Endothelial cell of umbilical vein (primary cell): ENCODE results near the gene PRR36. TPM values are rescaled to one million over a fixed set of nuclear protein-coding genes. Genes with fewer than 3 reads are reported as not detected.

Source experiments
- BruUV-seq: library from RNA; stranded (reverse); fragments of 400-500 nt; replicated peaks from 2 replicates; lab custom pipeline; 2021; lab: Mats Ljungman, UMichigan
- CTCF ChIA-PET: fragments of 300-600, 350-600 bp; sonication (Branson Sonifier 250); formaldehyde crosslinking; loops from one replicate; lab custom pipeline; 2021; ENCODE audit warnings: antibody characterized with exemption, inconsistent platforms; lab: Charles Lee
- POLR2A ChIA-PET: fragments of 300-600, 350-600 bp; sonication (Branson Sonifier 250); formaldehyde crosslinking; loops from one replicate; lab custom pipeline; 2021; ENCODE audit warnings: antibody characterized with exemption, inconsistent platforms; lab: Charles Lee
- DNase-seq: peaks from one replicate; pipeline ENCODE4 v3.0.0-alpha.2; 2011; ENCODE audit warnings: low read depth, low spot score
- FAIRE-seq: peaks from 2 replicates; lab custom pipeline; 2011; peaks lifted over from hg19 to GRCh38; lab: Jason Lieb, UNC
- H2AFZ ChIP-seq: 2 replicates; pipeline ENCODE4 v1.6.0; 2012; ENCODE audit warnings: low read depth, low read length, control low read depth, inconsistent platforms
- H3K27ac ChIP-seq: 2 replicates; pipeline ENCODE4 v1.5.1; 2011; ENCODE audit warnings: low read depth, mild to moderate bottlenecking, control low read depth, low read length, moderate library complexity; ENCODE audit not compliant: insufficient read depth
- H3K27me3 ChIP-seq, 2 experiments: 2 replicates each; pipeline versions ENCODE4 v1.6.0 to v1.6.1; 2011; ENCODE audit warnings: low read length in 2 of 2, mixed read lengths in 1 of 2; ENCODE audit not compliant: control insufficient read depth in 2 of 2, insufficient read depth in 2 of 2
- H3K36me3 ChIP-seq, 2 experiments: 2 replicates in 1 of 2; 3 replicates in 1 of 2; pipeline ENCODE4 v1.5.1; 2011; ENCODE audit warnings: low read length in 2 of 2, mild to moderate bottlenecking in 1 of 2, moderate library complexity in 1 of 2; ENCODE audit not compliant: control insufficient read depth in 2 of 2, insufficient read depth in 2 of 2; ENCODE audit errors: extremely low read depth in 1 of 2
- H3K4me1 ChIP-seq: 3 replicates; pipeline ENCODE4 v1.5.1; 2011; ENCODE audit warnings: mild to moderate bottlenecking, low read length; ENCODE audit not compliant: control insufficient read depth, insufficient read depth; ENCODE audit errors: extremely low read depth
- H3K4me2 ChIP-seq: 2 replicates; pipeline ENCODE4 v1.6.1; 2011; ENCODE audit warnings: low read length, control low read depth, mixed read lengths; ENCODE audit not compliant: insufficient read depth
- H3K4me3 ChIP-seq, 3 experiments: fragments of 200-600 bp in 1 of 3; sonication (generic), shearing (Covaris generic) in 1 of 3; replicated peaks in 1 of 3; 2 replicates each; pipeline ENCODE4 v1.5.1; 2011 to 2016; ENCODE audit warnings: control low read depth in 3 of 3, low read length in 3 of 3, mild to moderate bottlenecking in 2 of 3, inconsistent platforms in 1 of 3, low read depth in 1 of 3, moderate library complexity in 1 of 3; ENCODE audit not compliant: insufficient read depth in 1 of 3
- H3K79me2 ChIP-seq: 2 replicates; pipeline ENCODE4 v1.6.0; 2012; ENCODE audit warnings: low read length, inconsistent platforms; ENCODE audit not compliant: control insufficient read depth, insufficient read depth
- H3K9ac ChIP-seq: replicated peaks from 2 replicates; pipeline ENCODE3; 2011; ENCODE audit warnings: low read length, control low read depth; ENCODE audit not compliant: insufficient read depth; ENCODE audit errors: extremely low read depth
- H3K9me1 ChIP-seq: replicated peaks from 3 replicates; pipeline ENCODE4 v1.6.0; 2011; ENCODE audit warnings: mild to moderate bottlenecking, low read length; ENCODE audit not compliant: control insufficient read depth, insufficient read depth; ENCODE audit errors: extremely low read depth
- H3K9me3 ChIP-seq: replicated peaks from 2 replicates; pipeline ENCODE4 v1.5.1; 2012; ENCODE audit warnings: low read length, inconsistent platforms; ENCODE audit not compliant: control insufficient read depth, insufficient read depth
- H4K20me1 ChIP-seq: replicated peaks from 2 replicates; pipeline ENCODE3; 2011; ENCODE audit warnings: mild to moderate bottlenecking, low read length; ENCODE audit not compliant: control insufficient read depth, insufficient read depth; ENCODE audit errors: extremely low read depth
- EZH2 ChIP-seq: IDR thresholded peaks from 2 replicates; pipeline ENCODE4 v1.6.1; 2012; ENCODE audit warnings: borderline replicate concordance, low read depth, mild to moderate bottlenecking, moderate library complexity, low read length, inconsistent platforms; ENCODE audit not compliant: severe bottlenecking
- FOS ChIP-seq: IDR thresholded peaks from 2 replicates; pipeline ENCODE4 v1.6.1; 2011; ENCODE audit warnings: mild to moderate bottlenecking, low read length, moderate library complexity, borderline replicate concordance; ENCODE audit not compliant: insufficient read depth
- GATA2 ChIP-seq: IDR thresholded peaks from 2 replicates; pipeline ENCODE4 v1.7.0; 2011; ENCODE audit warnings: low read depth, mild to moderate bottlenecking, moderate library complexity, mixed read lengths, low read length; ENCODE audit not compliant: insufficient read length, insufficient read depth
- JUN ChIP-seq: IDR thresholded peaks from 2 replicates; pipeline ENCODE4 v1.6.1; 2011; ENCODE audit warnings: borderline replicate concordance, low read depth; ENCODE audit not compliant: insufficient read length, insufficient read depth
- MYC ChIP-seq: IDR thresholded peaks from one replicate; pipeline ENCODE4 v1.6.1; 2011; ENCODE audit warnings: mild to moderate bottlenecking, low read depth, low read length
- POLR2A ChIP-seq: IDR thresholded peaks from 2 replicates; pipeline ENCODE4 v1.6.1; 2012; ENCODE audit warnings: low read depth, mild to moderate bottlenecking, control low read depth, low read length
- POLR2AphosphoS5 ChIP-seq: IDR thresholded peaks from 2 replicates; pipeline ENCODE4 v1.6.1; 2012; ENCODE audit warnings: low read depth, mild to moderate bottlenecking, control low read depth, low read length, moderate library complexity; ENCODE audit not compliant: insufficient read depth
- dilution Hi-C: fragments of 300-500 bp; cut with MboI; formaldehyde crosslinking; loops from one replicate; pipeline ENCODE4 v1.15.0; 2019; ENCODE audit warnings: low sequenced_read_pairs; ENCODE audit not compliant: extremely low pct_ligation_motif_present
- intact Hi-C: fragments of 100-400 bp; cut with micrococcal nuclease; formaldehyde crosslinking; loops from one replicate; pipeline ENCODE4 v1.10.0; 2022
- polyA plus RNA-seq, 4 experiments: library from polyadenylated mRNA; depleted of rRNA in 3 of 4; stranded (reverse) in 3 of 4; unstranded in 1 of 4; fragments of >200 nt; gene quantifications; 2 replicates each; pipeline versions ENCODE4 v1.2.1 to v1.2.3, GENCODE V29; 2011 to 2012; ENCODE audit warnings: missing spikeins in 1 of 4
- total RNA-seq: library from RNA; stranded (reverse); gene quantifications from 2 replicates; pipeline ENCODE4 v1.2.3, GENCODE V29; 2021
- TF ChIP-seq, protein P1 (sequence below), 2 donors: IDR thresholded peaks; 1 replicate in 1 of 2; 2 replicates in 1 of 2; pipeline ENCODE4 v1.5.1; 2011; ENCODE audit warnings: low read length in 2 of 2, mild to moderate bottlenecking in 2 of 2, moderate library complexity in 2 of 2, control low read depth in 1 of 2, inconsistent platforms in 1 of 2, low read depth in 1 of 2; ENCODE audit not compliant: insufficient read depth in 1 of 2; ENCODE audit errors: extremely low read depth in 1 of 2
- TF ChIP-seq, protein P2 (sequence below): IDR thresholded peaks from 2 replicates; pipeline ENCODE4 v1.6.1; 2011; ENCODE audit not compliant: insufficient read depth, insufficient read length

PRR36 gene
- total and polyA plus RNA-seq, 2 donors (not counting 3 experiments of a cell fraction or from before 2014, with no cell fraction given), result not detected

DNA sequence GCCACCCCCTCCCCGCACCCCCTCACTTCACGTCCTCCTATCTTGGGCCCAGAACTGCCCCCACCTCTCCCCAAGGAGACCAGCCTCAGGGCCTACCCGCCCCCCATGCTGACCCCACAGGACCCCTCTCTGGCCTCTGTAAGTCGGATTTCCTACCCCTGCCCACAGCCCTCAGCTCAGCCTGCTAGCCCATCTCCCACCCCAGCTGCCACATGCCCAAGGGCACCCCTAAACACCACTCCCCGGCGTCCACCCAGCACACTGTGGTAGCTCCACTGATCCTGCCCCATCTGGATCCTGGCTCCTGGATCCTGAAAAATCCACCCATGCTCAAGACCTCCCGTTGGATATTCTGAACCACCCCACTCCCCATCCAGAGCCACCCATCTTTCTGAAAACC is 43.4 kb downstream of the PRR36 start:
- Histone ChIP-seq H3K4me3 (peak overlapping the region in 1 of 3 experiments; percentile 89), H3K9me3 (no peaks in the 10 kb centered on the region), H2AFZ (no peak overlapping the region), H3K9me1 (no peaks in the 10 kb centered on the region), H3K4me1 (peaks cover 11% of the 10 kb centered on the region), H3K27me3 (peaks cover 0 to 3% of the 10 kb centered on the region in 2 experiments), H3K9ac (no peak overlapping the region), H3K79me2 (no peaks in the 10 kb centered on the region), H3K4me2 (no peak overlapping the region), H4K20me1 (no peaks in the 10 kb centered on the region), H3K36me3 (no peaks in the 10 kb centered on the region), H3K27ac (no peak overlapping the region)
- TSS peak; percentile 33 for BruUV-seq
- POLR2A ChIA-PET, result interaction anchor here (0.5 kb wide), 1 partner anchor 201 kb away, joined by 5 read pairs; the partner anchor contains the start of genes PET100 and XAB2
- DNase-seq (no peak), FAIRE-seq (no peak)
- intact Hi-C loops, result loop anchor here (5.0 kb wide), 2 partner anchors 41 to 264 kb away; partner anchors contain the start of gene PRR36
- CTCF ChIA-PET, result interaction anchor here (0.9 to 3.0 kb wide), 7 partner anchors 12 to 477 kb away, joined by 3 to 29 read pairs (median 7); no protein-coding TSS in a partner anchor
- no peak for TF ChIP-seq POLR2AphosphoS5
- TF ChIP-seq, protein P1, sequence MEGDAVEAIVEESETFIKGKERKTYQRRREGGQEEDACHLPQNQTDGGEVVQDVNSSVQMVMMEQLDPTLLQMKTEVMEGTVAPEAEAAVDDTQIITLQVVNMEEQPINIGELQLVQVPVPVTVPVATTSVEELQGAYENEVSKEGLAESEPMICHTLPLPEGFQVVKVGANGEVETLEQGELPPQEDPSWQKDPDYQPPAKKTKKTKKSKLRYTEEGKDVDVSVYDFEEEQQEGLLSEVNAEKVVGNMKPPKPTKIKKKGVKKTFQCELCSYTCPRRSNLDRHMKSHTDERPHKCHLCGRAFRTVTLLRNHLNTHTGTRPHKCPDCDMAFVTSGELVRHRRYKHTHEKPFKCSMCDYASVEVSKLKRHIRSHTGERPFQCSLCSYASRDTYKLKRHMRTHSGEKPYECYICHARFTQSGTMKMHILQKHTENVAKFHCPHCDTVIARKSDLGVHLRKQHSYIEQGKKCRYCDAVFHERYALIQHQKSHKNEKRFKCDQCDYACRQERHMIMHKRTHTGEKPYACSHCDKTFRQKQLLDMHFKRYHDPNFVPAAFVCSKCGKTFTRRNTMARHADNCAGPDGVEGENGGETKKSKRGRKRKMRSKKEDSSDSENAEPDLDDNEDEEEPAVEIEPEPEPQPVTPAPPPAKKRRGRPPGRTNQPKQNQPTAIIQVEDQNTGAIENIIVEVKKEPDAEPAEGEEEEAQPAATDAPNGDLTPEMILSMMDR (IDR thresholded peaks at IDR 0.05; ENCODE audit: extremely low read depth in 1 of 2, insufficient read depth in 1 of 2, low read depth in 1 of 2, low read length in 2 of 2), result no peak
- no peak for TF ChIP-seq JUN
- no peak for TF ChIP-seq FOS
- TF ChIP-seq EZH2, result no peak
- TF ChIP-seq MYC, result no peak
- TF ChIP-seq GATA2, result no peak
- no peak for TF ChIP-seq POLR2A
- TF ChIP-seq, protein P2, sequence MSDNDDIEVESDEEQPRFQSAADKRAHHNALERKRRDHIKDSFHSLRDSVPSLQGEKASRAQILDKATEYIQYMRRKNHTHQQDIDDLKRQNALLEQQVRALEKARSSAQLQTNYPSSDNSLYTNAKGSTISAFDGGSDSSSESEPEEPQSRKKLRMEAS, result no peak
- dilution Hi-C loops, result no loop called here
